Measurements from ENCODE around the gene TMEFF1. TPM values are rescaled to one million over a fixed set of nuclear protein-coding genes. Genes with fewer than 3 reads are reported as not detected.
A peak's percentile ranks its signal among the peaks of the same experiment; 100 is the strongest.

Gene TMEFF1
- polyA plus RNA-seq, 2 of the 4 experiments (the other 2 are of a cell fraction), result 0.31 to 0.61 TPM

- no peak overlapping the region for H3K27ac ChIP-seq
- H3K4me3 ChIP-seq, result no peak overlapping the region
These were observed 13.7 kb downstream of the TMEFF1 start for GRCh38 chr9:100486479-100487176.

DNA sequence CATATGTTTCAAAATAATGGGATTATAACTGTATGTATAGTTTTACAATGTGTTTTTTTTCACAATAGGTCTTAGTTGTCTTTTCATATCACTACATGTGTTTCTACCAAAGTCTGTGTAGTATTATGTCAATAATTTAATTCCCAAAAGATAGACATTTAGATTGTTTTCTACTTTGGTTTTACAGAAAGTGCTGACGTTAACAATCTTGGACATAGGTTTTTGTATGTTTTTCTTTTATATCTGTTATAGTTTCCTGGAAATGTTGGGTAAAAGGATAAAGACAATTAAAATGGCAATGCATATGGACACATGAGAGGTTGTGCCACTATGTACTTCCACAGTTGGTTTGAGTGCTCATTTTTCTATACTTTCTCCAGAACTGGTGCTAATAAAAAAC, 15.2 kb downstream of the TMEFF1 start:
- 84% methylated on average over 1 of the region's 1 CpG for WGBS (ENCODE audit: missing lambda C conversion rate)
- H3K4me3 ChIP-seq, result no peak overlapping the region
- FAIRE-seq, result no peak
- DNase-seq (ENCODE audit: low read depth in 1 of 2, low spot score in 1 of 2), result no peak
- no peak overlapping the region for H3K27ac ChIP-seq
- H3K9me3 ChIP-seq, result no peaks in the 10 kb centered on the region
- TF ChIP-seq MAFK (IDR thresholded peaks at IDR 0.05; ENCODE audit: partially characterized antibody), result peak; percentile 87
- no peak for TF ChIP-seq EHMT2 (IDR thresholded peaks at IDR 0.05; ENCODE audit: low read depth)
- no peak for TF ChIP-seq FOXS1 (CRISPR knock-in tag; IDR thresholded peaks at IDR 0.05)
- ATAC-seq, result no peak
- H3K4me1 ChIP-seq, result no peaks in the 10 kb centered on the region
- CTCF ChIA-PET, result no interaction called here
- no peak overlapping the region for H3K4me2 ChIP-seq
- POLR2A ChIA-PET, result no interaction called here

More at GRCh38 chr9:100486479-100487176, 13.7 kb downstream of the TMEFF1 start:
- ChIA-PET CTCF (interaction anchor here (0.8 to 2.1 kb wide), 6 partner anchors 9 to 118 kb away, joined by 3 to 5 read pairs (median 3); no protein-coding TSS in a partner anchor), POLR2A (no interaction called here)
- DNase-seq (ENCODE audit: low read depth in 1 of 2, low spot score in 1 of 2) (no peak), ATAC-seq (peak in 1 of 2 experiments; percentile 41; a peak in 2 of 6 replicates), FAIRE-seq (no peak)
- Histone ChIP-seq H3K9me3 (no peaks in the 10 kb centered on the region), H3K4me1 (no peaks in the 10 kb centered on the region), H3K4me2 (no peak overlapping the region)
- 84% methylated on average over 10 of the region's 10 CpGs for WGBS (ENCODE audit: missing lambda C conversion rate)
- TF ChIP-seq PBX3 (IDR thresholded peaks at IDR 0.05) (no peak), MAFK (IDR thresholded peaks at IDR 0.05; ENCODE audit: partially characterized antibody) (peak; percentile 74), BCL3 (IDR thresholded peaks at IDR 0.05) (no peak), RAD21 (conservative IDR thresholded peaks at IDR 0.05 in 1 of 2, IDR thresholded peaks at IDR 0.05 in 1 of 2) (peak in 1 of 2 experiments; percentile 22; a peak in 1 of 5 replicates), KDM5A (IDR thresholded peaks at IDR 0.05) (no peak)

DNA sequence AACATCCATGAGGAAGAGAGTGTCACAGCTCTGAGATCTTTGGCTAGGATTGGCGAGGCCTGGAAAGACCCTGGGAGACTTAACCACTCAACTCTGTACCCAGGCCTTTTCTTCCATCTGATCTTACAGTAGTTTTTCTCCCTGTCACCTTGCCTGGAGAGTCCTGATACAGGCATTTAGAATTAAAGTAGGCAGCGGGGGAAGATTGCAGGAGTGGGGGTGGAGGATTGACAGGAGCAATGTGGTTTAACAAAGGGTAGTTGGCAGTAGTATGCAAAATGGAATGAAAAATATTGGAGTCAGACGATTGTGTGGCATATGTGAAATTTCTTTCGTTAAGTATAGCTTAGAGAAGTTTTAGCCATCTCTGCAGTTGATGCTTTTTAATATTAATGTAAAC, 16.9 kb downstream of the TMEFF1 start:
- 84% methylated on average over 4 of the region's 4 CpGs for WGBS (ENCODE audit: missing lambda C conversion rate)
- Histone ChIP-seq H3K4me1 (no peaks in the 10 kb centered on the region), H3K4me2 (no peak overlapping the region), H3K27ac (no peak overlapping the region), H3K4me3 (no peak overlapping the region), H3K9me3 (no peaks in the 10 kb centered on the region)
- ATAC-seq, result no peak
- no peak for FAIRE-seq
- no peak for DNase-seq (ENCODE audit: low read depth in 1 of 2, low spot score in 1 of 2)
- TF ChIP-seq BHLHE40 (IDR thresholded peaks at IDR 0.05; ENCODE audit: low read depth, low read length) (no peak), KDM1A (IDR thresholded peaks at IDR 0.05; ENCODE audit: low read depth) (no peak), BCL3 (IDR thresholded peaks at IDR 0.05) (no peak), MAFK (IDR thresholded peaks at IDR 0.05; ENCODE audit: partially characterized antibody) (no peak), HDAC2 (IDR thresholded peaks at IDR 0.05) (no peak), HOXB5 (CRISPR knock-in tag; IDR thresholded peaks at IDR 0.05) (no peak), MYC (IDR thresholded peaks at IDR 0.05; ENCODE audit: borderline replicate concordance, low read length) (no peak), NPAS2 (CRISPR knock-in tag; IDR thresholded peaks at IDR 0.05; ENCODE audit: borderline replicate concordance) (no peak), PBX3 (IDR thresholded peaks at IDR 0.05) (no peak), CHD4 (IDR thresholded peaks at IDR 0.05; ENCODE audit: borderline replicate concordance) (no peak), TP53 (CRISPR knock-in tag; IDR thresholded peaks at IDR 0.05) (no peak), FOSL2 (IDR thresholded peaks at IDR 0.05) (no peak), FOSL2 (CRISPR knock-in tag; IDR thresholded peaks at IDR 0.05) (no peak), MAZ (IDR thresholded peaks at IDR 0.05; ENCODE audit: borderline replicate concordance, low read depth, low read length) (no peak), FOSB (CRISPR knock-in tag; IDR thresholded peaks at IDR 0.05) (no peak)
- ChIA-PET CTCF (no interaction called here), POLR2A (no interaction called here)
